Gastroesophageal sphincter (tissue), 4 donors: ENCODE data around the gene SLAIN1. TPM values are rescaled to one million over a fixed set of nuclear protein-coding genes. Genes with fewer than 3 reads are reported as not detected.

Source experiments
- ATAC-seq: fragments of 150-250 bp; one replicate; pipeline ENCODE4 v1.9.1; 2016; ENCODE audit warnings: mild to moderate bottlenecking, moderate library complexity
- H3K27ac ChIP-seq, 4 donors: fragments of 200-600 bp; sonication (generic) in 3 of 4; 1 replicate in 3 of 4; 2 replicates in 1 of 4; pipeline ENCODE4 v1.5.1; 2016 to 2019
- H3K27me3 ChIP-seq: fragments of 200-600 bp; sonication (generic); one replicate; pipeline ENCODE4 v1.5.1; 2019
- H3K36me3 ChIP-seq, 2 donors: fragments of 200-600 bp; sonication (generic); one replicate each; pipeline ENCODE4 v1.5.1; 2019; ENCODE audit warnings: control low read depth in 1 of 2
- H3K4me1 ChIP-seq, 3 donors: fragments of 200-600 bp; sonication (generic); 1 replicate in 2 of 3; 2 replicates in 1 of 3; pipeline ENCODE4 v1.5.1; 2016 to 2019; ENCODE audit warnings: control low read depth in 2 of 3
- H3K4me3 ChIP-seq, 2 donors: fragments of 200-600 bp; sonication (generic); one replicate each; pipeline ENCODE4 v1.5.1; 2019; ENCODE audit warnings: mild to moderate bottlenecking in 1 of 2, moderate library complexity in 1 of 2
- H3K9me3 ChIP-seq, 3 donors: fragments of 200-600 bp; sonication (generic); one replicate each; pipeline ENCODE4 v1.5.1; 2017 to 2019; ENCODE audit warnings: control low read depth in 2 of 3
- EP300 ChIP-seq: sonication (generic); formaldehyde crosslinking; IDR thresholded peaks from one replicate; pipeline ENCODE4 v1.6.1; 2017; ENCODE audit warnings: antibody characterized with exemption, mild to moderate bottlenecking
- POLR2A ChIP-seq, 2 donors: fragments of 450-650 bp; IDR thresholded peaks; one replicate each; pipeline ENCODE4 v1.6.1; 2017; ENCODE audit warnings: antibody characterized with exemption in 2 of 2, mild to moderate bottlenecking in 2 of 2, moderate library complexity in 1 of 2
- POLR2AphosphoS5 ChIP-seq: sonication (generic); formaldehyde crosslinking; IDR thresholded peaks from one replicate; pipeline ENCODE4 v1.6.1; 2017; ENCODE audit warnings: antibody characterized with exemption
- whole genome bisulfite sequencing, 2 donors: methylation state at CpG; one replicate each; pipeline ENCODE4 v1.1.5; 2018; ENCODE audit warnings: low coverage in 1 of 2; 5-methylcytosine and 5-hydroxymethylcytosine counted together
- total RNA-seq, 4 donors: library from RNA; depleted of rRNA; stranded (reverse); fragments of >200 nt; gene quantifications; one replicate each; pipeline ENCODE4 v1.1.0, GENCODE V29; 2016
- TF ChIP-seq, protein P1 (sequence below), 4 experiments: fragments of 200-600 bp in 2 of 4; fragments of 450-650 bp in 2 of 4; sonication (generic) in 1 of 4; IDR thresholded peaks; one replicate each; pipeline ENCODE4 v1.5.1; 2017 to 2019; ENCODE audit warnings: antibody characterized with exemption in 4 of 4, mild to moderate bottlenecking in 2 of 4, moderate library complexity in 2 of 4

Gene SLAIN1
- total RNA-seq, 4 donors from 2014 or later: 8.9 to 17.3 (median 15.5) TPM

DNA sequence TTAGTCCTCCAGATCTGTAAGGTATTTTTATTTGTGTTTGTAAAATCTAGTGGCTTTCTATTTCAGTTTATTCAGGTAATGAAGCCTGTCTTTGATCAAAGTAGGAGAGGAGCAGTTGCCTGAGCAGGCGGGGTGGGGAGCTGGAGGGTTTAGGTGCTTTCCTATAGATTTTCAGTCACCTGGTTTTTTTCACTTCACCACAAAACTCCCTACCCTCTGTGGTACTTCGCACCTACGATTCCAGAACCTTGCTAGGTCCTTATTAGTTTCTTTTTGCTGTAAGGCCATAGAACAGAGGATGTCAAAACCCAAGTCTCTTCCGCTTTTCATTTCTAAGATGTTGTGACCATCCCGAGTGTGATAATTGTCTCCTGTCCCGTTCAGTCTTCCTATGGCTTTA is 26.6 kb downstream of the SLAIN1 start:
- no peak for TF ChIP-seq POLR2AphosphoS5
- TF ChIP-seq, protein P1, sequence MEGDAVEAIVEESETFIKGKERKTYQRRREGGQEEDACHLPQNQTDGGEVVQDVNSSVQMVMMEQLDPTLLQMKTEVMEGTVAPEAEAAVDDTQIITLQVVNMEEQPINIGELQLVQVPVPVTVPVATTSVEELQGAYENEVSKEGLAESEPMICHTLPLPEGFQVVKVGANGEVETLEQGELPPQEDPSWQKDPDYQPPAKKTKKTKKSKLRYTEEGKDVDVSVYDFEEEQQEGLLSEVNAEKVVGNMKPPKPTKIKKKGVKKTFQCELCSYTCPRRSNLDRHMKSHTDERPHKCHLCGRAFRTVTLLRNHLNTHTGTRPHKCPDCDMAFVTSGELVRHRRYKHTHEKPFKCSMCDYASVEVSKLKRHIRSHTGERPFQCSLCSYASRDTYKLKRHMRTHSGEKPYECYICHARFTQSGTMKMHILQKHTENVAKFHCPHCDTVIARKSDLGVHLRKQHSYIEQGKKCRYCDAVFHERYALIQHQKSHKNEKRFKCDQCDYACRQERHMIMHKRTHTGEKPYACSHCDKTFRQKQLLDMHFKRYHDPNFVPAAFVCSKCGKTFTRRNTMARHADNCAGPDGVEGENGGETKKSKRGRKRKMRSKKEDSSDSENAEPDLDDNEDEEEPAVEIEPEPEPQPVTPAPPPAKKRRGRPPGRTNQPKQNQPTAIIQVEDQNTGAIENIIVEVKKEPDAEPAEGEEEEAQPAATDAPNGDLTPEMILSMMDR (IDR thresholded peaks at IDR 0.05): no peak
- TF ChIP-seq EP300: no peak
- TF ChIP-seq POLR2A (IDR thresholded peaks at IDR 0.05): no peak
- 79 to 96% methylated on average over 5 to 6 of the region's 6 CpGs for WGBS, 2 donors
- Histone ChIP-seq H3K9me3 (no peaks in the 10 kb centered on the region), H3K27me3 (no peaks in the 10 kb centered on the region), H3K27ac (no peak overlapping the region), H3K36me3 (peaks cover 0 to 23% of the 10 kb centered on the region in 2 donors), H3K4me1 (no peaks in the 10 kb centered on the region), H3K4me3 (no peak overlapping the region)
- ATAC-seq: no peak

DNA sequence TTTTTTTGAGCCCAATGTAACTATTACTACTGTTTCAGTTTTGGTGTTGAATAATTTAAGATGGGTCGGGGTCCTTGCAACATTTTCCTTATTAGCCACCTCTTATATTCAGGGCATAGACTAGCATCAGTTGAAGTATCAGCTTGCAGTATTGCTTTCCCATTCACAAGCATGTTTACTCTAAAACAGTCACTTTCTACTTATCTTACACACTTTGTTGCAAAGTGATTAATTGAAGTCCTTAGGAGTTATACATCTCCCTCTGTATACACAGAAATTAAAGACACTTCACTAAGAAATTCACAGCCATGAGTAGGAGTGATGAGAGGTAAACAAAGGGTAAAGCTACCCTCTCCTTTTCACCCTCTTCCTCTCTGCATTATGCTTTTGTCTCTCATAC is 27.6 kb downstream of the SLAIN1 start:
- peaks cover 0 to 23% of the 10 kb centered on the region in 2 donors for H3K36me3 ChIP-seq
- 67 to 86% methylated on average over 1 of the region's 1 CpG for whole genome bisulfite sequencing, 2 donors
- TF ChIP-seq POLR2A (IDR thresholded peaks at IDR 0.05): no peak
- no peak for TF ChIP-seq EP300
- TF ChIP-seq, protein P1 (IDR thresholded peaks at IDR 0.05): no peak
- TF ChIP-seq POLR2AphosphoS5: no peak
- H3K4me1 ChIP-seq: no peaks in the 10 kb centered on the region
- no peaks in the 10 kb centered on the region for H3K27me3 ChIP-seq
- no peak overlapping the region for H3K4me3 ChIP-seq
- H3K9me3 ChIP-seq: no peaks in the 10 kb centered on the region
- H3K27ac ChIP-seq: no peak overlapping the region
- ATAC-seq: no peak

DNA sequence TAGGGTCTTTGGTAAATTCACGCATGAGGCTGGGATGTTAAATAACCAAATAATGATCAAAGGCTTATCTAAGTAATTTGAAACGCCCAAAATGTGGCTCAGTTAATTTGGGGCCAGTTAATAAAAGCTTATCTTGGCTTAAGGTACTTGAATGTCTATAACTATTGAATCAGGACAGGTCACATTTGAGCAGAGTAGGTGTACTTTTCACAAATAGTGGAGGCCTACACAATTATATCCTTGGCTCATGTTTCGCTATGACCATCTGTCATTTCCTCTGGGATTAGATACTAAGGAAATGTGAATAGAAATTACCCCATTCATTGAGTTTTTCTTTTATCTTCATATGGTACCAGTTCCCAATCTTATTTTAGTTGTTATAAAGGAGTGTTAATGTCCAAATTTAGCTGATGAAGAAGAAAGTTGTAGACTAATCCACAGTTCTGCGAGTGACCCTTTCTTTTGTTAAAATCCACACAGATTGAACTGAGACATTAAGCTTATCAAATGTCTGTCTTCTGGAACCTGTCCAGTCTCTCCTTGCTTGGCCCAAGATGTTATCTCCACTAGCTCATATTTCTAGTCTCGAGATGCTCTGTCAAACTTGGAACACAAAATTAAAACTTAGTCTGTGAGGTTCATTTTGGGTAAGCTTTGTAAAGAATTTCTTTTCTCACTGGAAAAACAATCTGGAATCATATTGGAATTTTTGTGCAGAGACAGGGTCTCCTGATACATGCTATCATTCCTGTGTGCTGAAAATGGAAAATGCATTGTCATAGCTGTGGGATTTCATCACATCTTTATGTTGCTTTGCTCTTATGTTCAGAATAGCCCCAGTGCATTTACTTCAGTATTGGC is 31.0 kb downstream of the SLAIN1 start:
- Histone ChIP-seq H3K4me1 (no peaks in the 10 kb centered on the region), H3K27me3 (no peaks in the 10 kb centered on the region), H3K36me3 (peaks cover 0 to 5% of the 10 kb centered on the region in 2 donors), H3K9me3 (no peaks in the 10 kb centered on the region), H3K4me3 (no peak overlapping the region), H3K27ac (no peak overlapping the region)
- TF ChIP-seq POLR2AphosphoS5 (no peak), POLR2A (IDR thresholded peaks at IDR 0.05) (no peak), EP300 (no peak)
- TF ChIP-seq, protein P1 (IDR thresholded peaks at IDR 0.05): no peak
- 74 to 83% methylated on average over 2 to 5 of the region's 5 CpGs for WGBS, 2 donors
- no peak for ATAC-seq

DNA sequence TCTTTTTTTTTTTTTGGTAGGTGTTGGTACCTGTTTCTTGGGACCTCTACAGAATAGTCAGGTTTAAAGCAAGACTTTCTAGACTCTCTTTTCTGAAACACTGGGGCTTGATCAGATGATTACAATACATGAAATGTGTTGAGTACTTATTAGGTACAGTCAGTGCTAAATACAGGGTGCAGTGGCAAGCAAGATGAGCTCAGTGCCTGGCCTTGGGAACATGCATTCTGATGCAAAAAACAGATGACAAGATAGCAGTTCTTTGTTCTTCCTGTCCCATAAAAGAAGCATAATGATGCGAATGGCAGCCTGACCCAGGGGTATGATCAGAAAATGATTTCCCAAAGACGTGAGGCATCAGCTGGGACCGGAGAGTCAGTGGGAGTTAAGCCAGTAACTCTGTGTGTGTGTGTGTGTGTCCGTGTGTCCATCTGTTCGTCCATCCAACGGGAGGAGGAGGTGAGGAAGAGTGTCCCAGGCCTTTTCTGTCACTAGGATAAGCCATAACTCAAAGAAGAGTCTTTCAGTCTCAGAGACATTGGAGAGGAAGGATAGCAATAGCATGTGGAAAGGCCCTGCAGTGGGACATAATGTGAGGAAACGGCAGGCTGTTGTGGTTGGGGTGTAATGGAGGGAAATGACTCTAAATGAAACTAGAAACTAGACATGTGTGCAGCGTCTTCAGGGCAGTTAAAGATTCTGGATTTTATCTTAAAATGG is 32.2 kb downstream of the SLAIN1 start:
- 87 to 94% methylated on average over 5 to 7 of the region's 8 CpGs for WGBS, 2 donors

More for the DNA sequence above, 32.2 kb downstream of the SLAIN1 start:
- ATAC-seq: no peak
- H3K36me3 ChIP-seq: no peaks in the 10 kb centered on the region
- H3K27ac ChIP-seq: no peak overlapping the region
- no peaks in the 10 kb centered on the region for H3K9me3 ChIP-seq
- H3K4me1 ChIP-seq: no peaks in the 10 kb centered on the region
- no peaks in the 10 kb centered on the region for H3K27me3 ChIP-seq
- no peak overlapping the region for H3K4me3 ChIP-seq
- TF ChIP-seq POLR2AphosphoS5 (no peak), POLR2A (IDR thresholded peaks at IDR 0.05) (no peak), EP300 (no peak)
- TF ChIP-seq, protein P1 (IDR thresholded peaks at IDR 0.05): no peak
